ENCODE results near the gene MC5R. TPM values are rescaled to one million over a fixed set of nuclear protein-coding genes. Genes with fewer than 3 reads are reported as not detected.

Gene MC5R
- total RNA-seq, 1 donor from 2014 or later = not detected

- H3K9me3 Mint-ChIP-seq = no peaks in the 10 kb centered on the region
- no peaks in the 10 kb centered on the region for H3K36me3 Mint-ChIP-seq (ENCODE audit: low read depth)
- H3K4me1 Mint-ChIP-seq = peaks cover 8% of the 10 kb centered on the region
- DNase-seq (ENCODE audit: low read depth, low spot score) = no peak
- peaks cover 55% of the 10 kb centered on the region for H3K27me3 Mint-ChIP-seq (ENCODE audit: low read depth)
- H3K27ac Mint-ChIP-seq (ENCODE audit: unreplicated experiment) = no peak overlapping the region
- no peak overlapping the region for H3K4me3 Mint-ChIP-seq
- TF ChIP-seq CTCF (conservative IDR thresholded peaks at IDR 0.05) = no peak
Measured at GRCh38 chr18:13797157-13797611, 26.8 kb upstream of the MC5R start.

DNA sequence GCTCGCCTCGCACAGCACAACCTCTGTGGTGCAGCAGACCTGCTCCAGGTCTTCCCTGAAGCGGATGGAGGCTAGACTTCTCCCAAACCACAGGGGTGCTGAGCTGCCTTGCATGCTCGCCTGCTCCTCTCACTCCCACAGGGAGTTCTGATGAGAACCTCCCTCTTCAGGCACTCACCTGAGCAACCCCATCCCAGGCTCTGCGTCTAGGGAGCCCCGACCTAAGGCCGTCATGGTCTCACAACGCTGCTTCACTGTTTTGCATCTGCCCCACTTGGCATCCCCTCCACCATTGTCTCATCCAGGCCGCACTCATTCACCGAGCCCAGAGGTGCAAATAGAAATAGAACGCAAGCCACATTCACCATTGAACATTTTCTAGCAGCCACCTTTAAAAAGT lies 24.6 kb upstream of the MC5R start:
- DNase-seq (ENCODE audit: low read depth, low spot score) = no peak
- H3K27ac Mint-ChIP-seq (ENCODE audit: unreplicated experiment) = no peak overlapping the region
- peaks cover 68% of the 10 kb centered on the region for H3K27me3 Mint-ChIP-seq (ENCODE audit: low read depth)
- no peak for TF ChIP-seq CTCF (conservative IDR thresholded peaks at IDR 0.05)
- H3K36me3 Mint-ChIP-seq (ENCODE audit: low read depth) = no peaks in the 10 kb centered on the region
- H3K9me3 Mint-ChIP-seq = no peaks in the 10 kb centered on the region
- H3K4me3 Mint-ChIP-seq = no peak overlapping the region
- H3K4me1 Mint-ChIP-seq = peaks cover 12% of the 10 kb centered on the region

GRCh38 chr18:13800505-13801259 lies 23.3 kb upstream of the MC5R start:
- H3K4me3 Mint-ChIP-seq = peak overlapping the region; percentile 66
- DNase-seq (ENCODE audit: low read depth, low spot score) = peak; percentile 36
- peaks cover 76% of the 10 kb centered on the region for H3K27me3 Mint-ChIP-seq (ENCODE audit: low read depth)
- TF ChIP-seq CTCF (conservative IDR thresholded peaks at IDR 0.05) = peak; percentile 63
- no peaks in the 10 kb centered on the region for H3K36me3 Mint-ChIP-seq (ENCODE audit: low read depth)
- no peaks in the 10 kb centered on the region for H3K9me3 Mint-ChIP-seq
- no peak overlapping the region for H3K27ac Mint-ChIP-seq (ENCODE audit: unreplicated experiment)
- H3K4me1 Mint-ChIP-seq = peaks cover 14% of the 10 kb centered on the region

- no peak overlapping the region for H3K27ac Mint-ChIP-seq (ENCODE audit: unreplicated experiment)
- peaks cover 74% of the 10 kb centered on the region for H3K27me3 Mint-ChIP-seq (ENCODE audit: low read depth)
- no peak for DNase-seq (ENCODE audit: low read depth, low spot score)
- no peaks in the 10 kb centered on the region for H3K9me3 Mint-ChIP-seq
- H3K36me3 Mint-ChIP-seq (ENCODE audit: low read depth) = no peaks in the 10 kb centered on the region
- H3K4me1 Mint-ChIP-seq = peaks cover 14% of the 10 kb centered on the region
- peak overlapping the region; percentile 66 for H3K4me3 Mint-ChIP-seq
- peak; percentile 16 for TF ChIP-seq CTCF (conservative IDR thresholded peaks at IDR 0.05)
Measured at GRCh38 chr18:13801260-13801601, 22.7 kb upstream of the MC5R start.

- Mint-ChIP-seq H3K27me3 (ENCODE audit: low read depth) (peaks cover 64% of the 10 kb centered on the region), H3K4me3 (no peak overlapping the region), H3K9me3 (no peaks in the 10 kb centered on the region), H3K4me1 (peaks cover 14% of the 10 kb centered on the region), H3K27ac (ENCODE audit: unreplicated experiment) (no peak overlapping the region), H3K36me3 (ENCODE audit: low read depth) (no peaks in the 10 kb centered on the region)
- TF ChIP-seq CTCF (conservative IDR thresholded peaks at IDR 0.05) = no peak
- no peak for DNase-seq (ENCODE audit: low read depth, low spot score)
Measured at GRCh38 chr18:13804305-13804704, 19.6 kb upstream of the MC5R start.
